Liver (tissue), 9 donors: ENCODE measurements around the gene RNF220. TPM values are rescaled to one million over a fixed set of nuclear protein-coding genes. Genes with fewer than 3 reads are reported as not detected.

Source experiments
- DNase-seq: peaks from one replicate; pipeline ENCODE4 v3.0.0-alpha.2; 2017; ENCODE audit warnings: low spot score
- H3K27ac ChIP-seq, 2 donors: one replicate each; pipeline ENCODE4 v1.7.0; 2013; ENCODE audit warnings: inconsistent platforms in 2 of 2, low read length in 2 of 2, control low read depth in 1 of 2, low read depth in 1 of 2, mild to moderate bottlenecking in 1 of 2
- H3K27me3 ChIP-seq, 4 donors: one replicate each; pipeline versions ENCODE4 v1.6.1 to v1.7.0; 2013; ENCODE audit warnings: low read length in 3 of 4, inconsistent platforms in 1 of 4, mild to moderate bottlenecking in 1 of 4, moderate library complexity in 1 of 4; ENCODE audit not compliant: control insufficient read depth in 4 of 4, insufficient read depth in 4 of 4
- H3K36me3 ChIP-seq, 4 donors: one replicate each; pipeline versions ENCODE4 v1.6.1 to v1.7.0; 2013; ENCODE audit warnings: low read length in 3 of 4, mild to moderate bottlenecking in 3 of 4, low read depth in 1 of 4, moderate library complexity in 1 of 4; ENCODE audit not compliant: control insufficient read depth in 4 of 4, insufficient read depth in 3 of 4
- H3K4me1 ChIP-seq, 4 donors: one replicate each; pipeline versions ENCODE4 v1.6.1 to v1.7.0; 2013; ENCODE audit warnings: low read length in 3 of 4, mild to moderate bottlenecking in 3 of 4, moderate library complexity in 1 of 4; ENCODE audit not compliant: control insufficient read depth in 4 of 4, insufficient read depth in 4 of 4
- H3K4me3 ChIP-seq, 3 donors: one replicate each; pipeline versions ENCODE4 v1.6.1 to v1.7.0; 2013; ENCODE audit warnings: low read length in 3 of 3, control low read depth in 1 of 3, low read depth in 1 of 3, mild to moderate bottlenecking in 1 of 3
- H3K9ac ChIP-seq, 2 donors: one replicate each; pipeline ENCODE4 v1.7.0; 2013; ENCODE audit warnings: low read length in 2 of 2, mild to moderate bottlenecking in 2 of 2, moderate library complexity in 2 of 2, control low read depth in 1 of 2, low read depth in 1 of 2
- H3K9me3 ChIP-seq, 4 donors: one replicate each; pipeline versions ENCODE4 v1.6.1 to v1.7.0; 2013; ENCODE audit warnings: low read length in 3 of 4; ENCODE audit not compliant: control insufficient read depth in 4 of 4
- EGR1 ChIP-seq, 2 donors: IDR thresholded peaks; 2 replicates each; pipeline ENCODE4 v1.6.1; 2016 to 2018; ENCODE audit warnings: antibody characterized with exemption in 2 of 2, low read depth in 2 of 2
- FOXA1 ChIP-seq: IDR thresholded peaks from 2 replicates; pipeline ENCODE4 v1.6.1; 2016; ENCODE audit warnings: antibody characterized with exemption
- FOXA2 ChIP-seq: IDR thresholded peaks from 2 replicates; pipeline ENCODE4 v1.6.1; 2016; ENCODE audit warnings: antibody characterized with exemption
- GABPA ChIP-seq, 2 donors: IDR thresholded peaks in 1 of 2; conservative IDR thresholded peaks in 1 of 2; 2 replicates each; pipeline ENCODE4 v1.6.1; 2016; ENCODE audit warnings: antibody characterized with exemption in 2 of 2, mild to moderate bottlenecking in 1 of 2, moderate library complexity in 1 of 2
- HNF4A ChIP-seq, 2 donors: conservative IDR thresholded peaks; 2 replicates each; pipeline ENCODE4 v1.6.1; 2016; ENCODE audit warnings: antibody characterized with exemption in 2 of 2, mild to moderate bottlenecking in 2 of 2
- HNF4G ChIP-seq: IDR thresholded peaks from 2 replicates; pipeline ENCODE4 v1.6.1; 2016; ENCODE audit warnings: antibody characterized with exemption
- JUND ChIP-seq, 2 donors: IDR thresholded peaks; 2 replicates each; pipeline ENCODE4 v1.6.1; 2016; ENCODE audit warnings: antibody characterized with exemption in 2 of 2
- NR2F2 ChIP-seq: IDR thresholded peaks from 2 replicates; pipeline ENCODE4 v1.6.1; 2016; ENCODE audit warnings: antibody characterized with exemption
- RAD21 ChIP-seq, 2 donors: IDR thresholded peaks; 2 replicates each; pipeline ENCODE4 v1.6.1; 2016; ENCODE audit warnings: antibody characterized with exemption in 2 of 2, mild to moderate bottlenecking in 2 of 2
- RXRA ChIP-seq, 2 donors: IDR thresholded peaks; 2 replicates each; pipeline ENCODE4 v1.6.1; 2017 to 2018; ENCODE audit warnings: antibody characterized with exemption in 2 of 2, mild to moderate bottlenecking in 1 of 2
- SP1 ChIP-seq: IDR thresholded peaks from 2 replicates; pipeline ENCODE4 v1.6.1; 2018; ENCODE audit warnings: antibody characterized with exemption, mild to moderate bottlenecking
- TAF1 ChIP-seq: conservative IDR thresholded peaks from 2 replicates; pipeline ENCODE4 v1.6.1; 2016; ENCODE audit warnings: antibody characterized with exemption, mild to moderate bottlenecking
- YY1 ChIP-seq: IDR thresholded peaks from 2 replicates; pipeline ENCODE4 v1.6.1; 2016; ENCODE audit warnings: antibody characterized with exemption, mild to moderate bottlenecking
- WGBS: extraction: QIAGEN DNeasy Blood & Tissue Kit; methylation state at CpG from one replicate; pipeline ENCODE4 v1.1.7; 2013; 5-methylcytosine and 5-hydroxymethylcytosine counted together
- polyA plus RNA-seq, 2 donors: library from polyadenylated mRNA; stranded (reverse) in 1 of 2; unstranded in 1 of 2; fragments of 200-250 nt in 1 of 2; fragments of >200 nt in 1 of 2; fragmentation: Nextera tagmentation in 1 of 2; extraction: Ambion mirVana in 1 of 2; gene quantifications; one replicate each; pipeline versions ENCODE4 v1.2.1 to v1.2.3, GENCODE V29; 2013 to 2015
- total RNA-seq, 2 donors: library from RNA; depleted of rRNA; stranded (reverse); fragments of >200 nt; gene quantifications; one replicate each; pipeline ENCODE4 v1.2.3, GENCODE V29; 2014
- TF ChIP-seq, protein P1 (sequence below): IDR thresholded peaks from 2 replicates; pipeline ENCODE4 v1.6.1; 2016; ENCODE audit warnings: antibody characterized with exemption, mild to moderate bottlenecking
- TF ChIP-seq, protein P2 (sequence below): IDR thresholded peaks from 2 replicates; pipeline ENCODE4 v1.6.1; 2016; ENCODE audit warnings: antibody characterized with exemption
- TF ChIP-seq, protein P3 (sequence below): IDR thresholded peaks from 2 replicates; pipeline ENCODE4 v1.6.1; 2016; ENCODE audit warnings: antibody characterized with exemption
- TF ChIP-seq, protein P4 (sequence below): IDR thresholded peaks from 2 replicates; pipeline ENCODE4 v1.6.1; 2016; ENCODE audit warnings: antibody characterized with exemption
- TF ChIP-seq, protein P5 (sequence below): fragments of 150-350 bp; IDR thresholded peaks from 2 replicates; pipeline ENCODE4 v1.5.1; 2017; ENCODE audit warnings: improper control_type of control experiment, low read depth, low read length; ENCODE audit not compliant: missing input control
- donor health status: healthy.
- donor health status: healthy.
- donor health status: healthy.
- donor health status: healthy.
- donor health status: healthy.

RNF220 gene
- total and polyA plus RNA-seq, 4 donors = 18.2 to 35.8 (median 26.1) TPM

DNA sequence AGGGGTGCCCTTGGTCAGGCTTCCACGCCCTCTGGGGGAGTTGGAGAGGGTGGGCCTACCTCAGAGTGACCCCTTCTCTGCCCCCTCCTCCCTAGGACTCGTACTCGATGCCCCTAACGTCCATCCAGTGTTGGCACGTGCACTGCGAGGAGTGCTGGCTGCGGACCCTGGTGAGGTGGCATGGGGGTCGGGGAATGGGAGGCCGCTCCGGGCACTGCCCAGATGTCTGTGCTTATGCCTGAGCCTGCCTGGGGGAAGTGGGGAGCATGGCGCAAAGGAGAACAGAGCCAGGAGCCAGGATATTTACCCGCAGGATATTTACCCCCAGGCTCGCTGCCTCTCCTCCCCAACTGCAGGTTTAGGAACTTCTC is 244.7 kb downstream of the RNF220 start:
- H3K36me3 ChIP-seq = peaks cover 11 to 46% (median 12%) of the 10 kb centered on the region in 4 donors
- no peak overlapping the region for H3K27ac ChIP-seq
- no peaks in the 10 kb centered on the region for H3K9me3 ChIP-seq
- peaks cover 2 to 31% (median 14%) of the 10 kb centered on the region in 4 donors for H3K4me1 ChIP-seq
- no peak for DNase-seq
- H3K27me3 ChIP-seq = no peaks in the 10 kb centered on the region
- H3K9ac ChIP-seq = no peak overlapping the region
- TF ChIP-seq, protein P1, sequence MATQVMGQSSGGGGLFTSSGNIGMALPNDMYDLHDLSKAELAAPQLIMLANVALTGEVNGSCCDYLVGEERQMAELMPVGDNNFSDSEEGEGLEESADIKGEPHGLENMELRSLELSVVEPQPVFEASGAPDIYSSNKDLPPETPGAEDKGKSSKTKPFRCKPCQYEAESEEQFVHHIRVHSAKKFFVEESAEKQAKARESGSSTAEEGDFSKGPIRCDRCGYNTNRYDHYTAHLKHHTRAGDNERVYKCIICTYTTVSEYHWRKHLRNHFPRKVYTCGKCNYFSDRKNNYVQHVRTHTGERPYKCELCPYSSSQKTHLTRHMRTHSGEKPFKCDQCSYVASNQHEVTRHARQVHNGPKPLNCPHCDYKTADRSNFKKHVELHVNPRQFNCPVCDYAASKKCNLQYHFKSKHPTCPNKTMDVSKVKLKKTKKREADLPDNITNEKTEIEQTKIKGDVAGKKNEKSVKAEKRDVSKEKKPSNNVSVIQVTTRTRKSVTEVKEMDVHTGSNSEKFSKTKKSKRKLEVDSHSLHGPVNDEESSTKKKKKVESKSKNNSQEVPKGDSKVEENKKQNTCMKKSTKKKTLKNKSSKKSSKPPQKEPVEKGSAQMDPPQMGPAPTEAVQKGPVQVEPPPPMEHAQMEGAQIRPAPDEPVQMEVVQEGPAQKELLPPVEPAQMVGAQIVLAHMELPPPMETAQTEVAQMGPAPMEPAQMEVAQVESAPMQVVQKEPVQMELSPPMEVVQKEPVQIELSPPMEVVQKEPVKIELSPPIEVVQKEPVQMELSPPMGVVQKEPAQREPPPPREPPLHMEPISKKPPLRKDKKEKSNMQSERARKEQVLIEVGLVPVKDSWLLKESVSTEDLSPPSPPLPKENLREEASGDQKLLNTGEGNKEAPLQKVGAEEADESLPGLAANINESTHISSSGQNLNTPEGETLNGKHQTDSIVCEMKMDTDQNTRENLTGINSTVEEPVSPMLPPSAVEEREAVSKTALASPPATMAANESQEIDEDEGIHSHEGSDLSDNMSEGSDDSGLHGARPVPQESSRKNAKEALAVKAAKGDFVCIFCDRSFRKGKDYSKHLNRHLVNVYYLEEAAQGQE = no peak
- TF ChIP-seq, protein P2, sequence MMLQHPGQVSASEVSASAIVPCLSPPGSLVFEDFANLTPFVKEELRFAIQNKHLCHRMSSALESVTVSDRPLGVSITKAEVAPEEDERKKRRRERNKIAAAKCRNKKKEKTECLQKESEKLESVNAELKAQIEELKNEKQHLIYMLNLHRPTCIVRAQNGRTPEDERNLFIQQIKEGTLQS = no peak
- WGBS = 94% methylated on average over 13 of the region's 13 CpGs
- no peak overlapping the region for H3K4me3 ChIP-seq

DNA sequence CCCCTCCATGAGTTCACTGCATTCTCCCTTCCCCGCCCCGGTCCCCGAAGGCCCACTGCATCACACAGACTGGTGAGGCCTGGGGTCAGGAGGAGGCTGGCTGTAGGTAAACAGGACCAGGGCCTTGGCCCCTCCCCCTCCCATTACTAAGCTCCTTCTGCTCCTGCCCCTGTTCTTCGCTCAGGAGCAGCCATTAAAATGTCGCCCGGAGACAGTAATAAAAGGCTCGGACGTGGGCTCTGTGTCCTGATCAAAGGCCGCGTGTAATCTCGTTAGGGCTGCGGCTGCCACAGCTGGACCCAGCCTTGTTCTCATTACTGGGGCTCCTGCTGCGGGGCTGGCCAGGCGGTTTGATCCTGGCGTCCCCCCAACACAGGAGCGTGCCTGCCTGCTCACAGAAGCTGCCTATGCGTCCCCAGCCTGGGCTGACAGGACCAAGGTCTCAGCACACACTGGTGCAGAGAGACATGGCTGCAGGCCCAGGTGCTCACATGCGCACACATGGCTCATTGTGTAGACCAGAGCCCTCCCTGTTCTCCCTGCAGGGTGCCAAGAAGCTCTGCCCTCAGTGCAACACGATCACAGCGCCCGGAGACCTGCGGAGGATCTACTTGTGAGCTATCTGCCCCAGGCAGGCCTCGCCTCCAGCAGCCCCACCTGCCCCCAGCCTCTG is 245.2 kb downstream of the RNF220 start:
- no peak overlapping the region for H3K9ac ChIP-seq
- TF ChIP-seq, protein P3, sequence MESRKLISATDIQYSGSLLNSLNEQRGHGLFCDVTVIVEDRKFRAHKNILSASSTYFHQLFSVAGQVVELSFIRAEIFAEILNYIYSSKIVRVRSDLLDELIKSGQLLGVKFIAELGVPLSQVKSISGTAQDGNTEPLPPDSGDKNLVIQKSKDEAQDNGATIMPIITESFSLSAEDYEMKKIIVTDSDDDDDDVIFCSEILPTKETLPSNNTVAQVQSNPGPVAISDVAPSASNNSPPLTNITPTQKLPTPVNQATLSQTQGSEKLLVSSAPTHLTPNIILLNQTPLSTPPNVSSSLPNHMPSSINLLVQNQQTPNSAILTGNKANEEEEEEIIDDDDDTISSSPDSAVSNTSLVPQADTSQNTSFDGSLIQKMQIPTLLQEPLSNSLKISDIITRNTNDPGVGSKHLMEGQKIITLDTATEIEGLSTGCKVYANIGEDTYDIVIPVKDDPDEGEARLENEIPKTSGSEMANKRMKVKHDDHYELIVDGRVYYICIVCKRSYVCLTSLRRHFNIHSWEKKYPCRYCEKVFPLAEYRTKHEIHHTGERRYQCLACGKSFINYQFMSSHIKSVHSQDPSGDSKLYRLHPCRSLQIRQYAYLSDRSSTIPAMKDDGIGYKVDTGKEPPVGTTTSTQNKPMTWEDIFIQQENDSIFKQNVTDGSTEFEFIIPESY = no peak
- TF ChIP-seq, protein P2 = no peak
- TF ChIP-seq RXRA (IDR thresholded peaks at IDR 0.05) (no peak), YY1 (no peak), FOXA2 (no peak), RAD21 (IDR thresholded peaks at IDR 0.05) (no peak), HNF4G (no peak), SP1 (no peak), EGR1 (IDR thresholded peaks at IDR 0.05; ENCODE audit: low read depth in 2 of 2) (no peak), HNF4A (conservative IDR thresholded peaks at IDR 0.05) (no peak), FOXA1 (no peak), TAF1 (no peak), JUND (IDR thresholded peaks at IDR 0.05) (no peak), GABPA (IDR thresholded peaks at IDR 0.05 in 1 of 2, conservative IDR thresholded peaks at IDR 0.05 in 1 of 2) (no peak), NR2F2 (no peak)
- TF ChIP-seq, protein P4, sequence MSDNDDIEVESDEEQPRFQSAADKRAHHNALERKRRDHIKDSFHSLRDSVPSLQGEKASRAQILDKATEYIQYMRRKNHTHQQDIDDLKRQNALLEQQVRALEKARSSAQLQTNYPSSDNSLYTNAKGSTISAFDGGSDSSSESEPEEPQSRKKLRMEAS = no peak
- TF ChIP-seq, protein P1 = no peak
- TF ChIP-seq, protein P5, sequence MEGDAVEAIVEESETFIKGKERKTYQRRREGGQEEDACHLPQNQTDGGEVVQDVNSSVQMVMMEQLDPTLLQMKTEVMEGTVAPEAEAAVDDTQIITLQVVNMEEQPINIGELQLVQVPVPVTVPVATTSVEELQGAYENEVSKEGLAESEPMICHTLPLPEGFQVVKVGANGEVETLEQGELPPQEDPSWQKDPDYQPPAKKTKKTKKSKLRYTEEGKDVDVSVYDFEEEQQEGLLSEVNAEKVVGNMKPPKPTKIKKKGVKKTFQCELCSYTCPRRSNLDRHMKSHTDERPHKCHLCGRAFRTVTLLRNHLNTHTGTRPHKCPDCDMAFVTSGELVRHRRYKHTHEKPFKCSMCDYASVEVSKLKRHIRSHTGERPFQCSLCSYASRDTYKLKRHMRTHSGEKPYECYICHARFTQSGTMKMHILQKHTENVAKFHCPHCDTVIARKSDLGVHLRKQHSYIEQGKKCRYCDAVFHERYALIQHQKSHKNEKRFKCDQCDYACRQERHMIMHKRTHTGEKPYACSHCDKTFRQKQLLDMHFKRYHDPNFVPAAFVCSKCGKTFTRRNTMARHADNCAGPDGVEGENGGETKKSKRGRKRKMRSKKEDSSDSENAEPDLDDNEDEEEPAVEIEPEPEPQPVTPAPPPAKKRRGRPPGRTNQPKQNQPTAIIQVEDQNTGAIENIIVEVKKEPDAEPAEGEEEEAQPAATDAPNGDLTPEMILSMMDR = no peak
- H3K36me3 ChIP-seq = peaks cover 11 to 45% (median 13%) of the 10 kb centered on the region in 4 donors
- H3K9me3 ChIP-seq = no peaks in the 10 kb centered on the region
- WGBS = 67% methylated on average over 23 of the region's 23 CpGs
- no peak overlapping the region for H3K4me3 ChIP-seq
- DNase-seq = no peak
- no peaks in the 10 kb centered on the region for H3K27me3 ChIP-seq
- H3K4me1 ChIP-seq = peaks cover 2 to 26% (median 9%) of the 10 kb centered on the region in 4 donors
- H3K27ac ChIP-seq = no peak overlapping the region
